Psoas muscle (tissue), 8 donors: ENCODE results near the gene RMDN3. TPM values are rescaled to one million over a fixed set of nuclear protein-coding genes. Genes with fewer than 3 reads are reported as not detected.

ENCODE experiments used
- ATAC-seq, 4 donors: fragments of 200-7000 bp; cut with Tn5 transposase; one replicate each; pipeline ENCODE4 v1.9.1; 2020; ENCODE audit warnings: moderate library complexity in 3 of 4, mild to moderate bottlenecking in 2 of 4
- DNase-seq, 2 donors: peaks; one replicate each; pipeline ENCODE4 v3.0.0-alpha.2; 2020
- H3K27ac ChIP-seq: fragments of 200-600 bp; one replicate; pipeline ENCODE4 v1.8.0; 2022
- H3K27me3 ChIP-seq, 3 donors: fragments of 200-600 bp in 1 of 3; one replicate each; pipeline versions ENCODE4 v1.6.1 to v1.8.0; 2013 to 2022; ENCODE audit warnings: low read length in 2 of 3, mild to moderate bottlenecking in 2 of 3, moderate library complexity in 1 of 3; ENCODE audit not compliant: insufficient read depth in 3 of 3
- H3K36me3 ChIP-seq, 2 donors: fragments of 200-600 bp in 1 of 2; one replicate each; pipeline versions ENCODE4 v1.6.1 to v1.8.0; 2013 to 2022; ENCODE audit warnings: low read depth in 1 of 2, mild to moderate bottlenecking in 1 of 2, moderate library complexity in 1 of 2; ENCODE audit not compliant: insufficient read depth in 1 of 2
- H3K4me1 ChIP-seq: fragments of 200-600 bp; one replicate; pipeline ENCODE4 v1.8.0; 2022
- H3K4me3 ChIP-seq: fragments of 200-600 bp; one replicate; pipeline ENCODE4 v1.8.0; 2022; ENCODE audit warnings: mild to moderate bottlenecking
- H3K9me3 ChIP-seq: fragments of 200-600 bp; one replicate; pipeline ENCODE4 v1.8.0; 2022
- CTCF ChIP-seq: fragments of 200-600 bp; IDR thresholded peaks from one replicate; pipeline ENCODE4 v1.8.0; 2022; ENCODE audit warnings: antibody characterized with exemption
- WGBS, 3 donors: extraction: QIAGEN DNeasy Blood & Tissue Kit; methylation state at CpG; one replicate each; pipeline versions ENCODE4 v1.1.6 to v1.1.7; 2013; 5-methylcytosine and 5-hydroxymethylcytosine counted together
- intact Hi-C, 2 donors: fragments of 100-400 bp; cut with DNase I; formaldehyde crosslinking; loops; one replicate each; pipeline versions ENCODE4 v1.11.0 to v1.14.2; 2022
- polyA plus RNA-seq, 3 donors: library from polyadenylated mRNA; stranded (reverse); fragments of 200-250 nt; gene quantifications; one replicate each; pipeline ENCODE4 v1.2.3, GENCODE V29; 2013
- total RNA-seq, 4 donors: library from RNA; stranded (reverse); fragmentation: NEBNext Ultra II Directional in 2 of 4; extraction: Animal tissue kit (Norgen Biotek cat#: 25700) in 2 of 4; gene quantifications; one replicate each; pipeline versions ENCODE4 v1.2.1 to v1.2.4, GENCODE V29; 2021 to 2023
- donor health status: healthy with polysubstance abuse.
- donor health status: DM: no; HTN: no; CAD: no; lungs with moderate emphysema.
- donor health status: Bipolar disorder and iron deficiency.
- donor health status: healthy.
- donor health status: DM: yes; HTN: yes; CAD: no.
- donor health status: DM: no; HTN: no; CAD: no.
- donor health status: DM: no; HTN: no; CAD: no.
- donor health status: DM: yes; HTN: yes; CAD: no.

The RMDN3 gene
- total and polyA plus RNA-seq, 7 donors = 11.1 to 30.9 (median 19.1) TPM

GRCh38 chr15:40773496-40773895, 18.4 kb upstream of the RMDN3 start:
- no peak overlapping the region for H3K4me3 ChIP-seq
- H3K27me3 ChIP-seq = no peaks in the 10 kb centered on the region
- no peak overlapping the region for H3K27ac ChIP-seq
- 91 to 94% (median 93%) methylated on average over 8 of the region's 8 CpGs for WGBS, 3 donors
- DNase-seq (no peak), ATAC-seq (no peak)
- peaks cover 10 to 80% of the 10 kb centered on the region in 2 donors for H3K36me3 ChIP-seq
- H3K9me3 ChIP-seq = no peaks in the 10 kb centered on the region
- no peak for TF ChIP-seq CTCF
- H3K4me1 ChIP-seq = peaks cover 8% of the 10 kb centered on the region
- intact Hi-C loops = no loop called here

- no peak for TF ChIP-seq CTCF
- 42 to 68% (median 57%) methylated on average over 13 of the region's 13 CpGs for WGBS, 3 donors
- no peak overlapping the region for H3K4me3 ChIP-seq
- H3K27me3 ChIP-seq = no peaks in the 10 kb centered on the region
- ATAC-seq (no peak), DNase-seq (peak in 1 of 2 donors; percentile 61)
- H3K36me3 ChIP-seq = peaks cover 9 to 79% of the 10 kb centered on the region in 2 donors
- peaks cover 6% of the 10 kb centered on the region for H3K4me1 ChIP-seq
- intact Hi-C loops = no loop called here
- H3K27ac ChIP-seq = no peak overlapping the region
- H3K9me3 ChIP-seq = no peaks in the 10 kb centered on the region
These were observed 17.0 kb upstream of the RMDN3 start for GRCh38 chr15:40772014-40772413.

- no peak overlapping the region for H3K4me3 ChIP-seq
- intact Hi-C loops = no loop called here
- no peaks in the 10 kb centered on the region for H3K4me1 ChIP-seq
- no peak for TF ChIP-seq CTCF
- ATAC-seq (no peak), DNase-seq (no peak)
- no peaks in the 10 kb centered on the region for H3K9me3 ChIP-seq
- no peak overlapping the region for H3K27ac ChIP-seq
- peaks cover 9 to 71% of the 10 kb centered on the region in 2 donors for H3K36me3 ChIP-seq
- WGBS, 3 donors = 93 to 98% (median 96%) methylated on average over 5 of the region's 5 CpGs
- no peaks in the 10 kb centered on the region for H3K27me3 ChIP-seq
These were observed 16.2 kb upstream of the RMDN3 start for GRCh38 chr15:40771242-40771641.

GRCh38 chr15:40770147-40770721, 15.2 kb upstream of the RMDN3 start:
- H3K27ac ChIP-seq = no peak overlapping the region

More at GRCh38 chr15:40770147-40770721, 15.2 kb upstream of the RMDN3 start:
- 61 to 77% (median 68%) methylated on average over 17 of the region's 17 CpGs for WGBS, 3 donors
- no peak for ATAC-seq
- H3K9me3 ChIP-seq = no peaks in the 10 kb centered on the region
- DNase-seq = no peak
- intact Hi-C loops = no loop called here
- no peak overlapping the region for H3K4me3 ChIP-seq
- no peaks in the 10 kb centered on the region for H3K4me1 ChIP-seq
- peaks cover 7 to 61% of the 10 kb centered on the region in 2 donors for H3K36me3 ChIP-seq
- no peak for TF ChIP-seq CTCF
- no peaks in the 10 kb centered on the region for H3K27me3 ChIP-seq
